ENCODE data around the gene ARTN. TPM values are rescaled to one million over a fixed set of nuclear protein-coding genes. Genes with fewer than 3 reads are reported as not detected.
A peak's percentile ranks its signal among the peaks of the same experiment; 100 is the strongest.

The ARTN gene
- polyA plus RNA-seq, 1 experiment: 0.39 TPM

DNA sequence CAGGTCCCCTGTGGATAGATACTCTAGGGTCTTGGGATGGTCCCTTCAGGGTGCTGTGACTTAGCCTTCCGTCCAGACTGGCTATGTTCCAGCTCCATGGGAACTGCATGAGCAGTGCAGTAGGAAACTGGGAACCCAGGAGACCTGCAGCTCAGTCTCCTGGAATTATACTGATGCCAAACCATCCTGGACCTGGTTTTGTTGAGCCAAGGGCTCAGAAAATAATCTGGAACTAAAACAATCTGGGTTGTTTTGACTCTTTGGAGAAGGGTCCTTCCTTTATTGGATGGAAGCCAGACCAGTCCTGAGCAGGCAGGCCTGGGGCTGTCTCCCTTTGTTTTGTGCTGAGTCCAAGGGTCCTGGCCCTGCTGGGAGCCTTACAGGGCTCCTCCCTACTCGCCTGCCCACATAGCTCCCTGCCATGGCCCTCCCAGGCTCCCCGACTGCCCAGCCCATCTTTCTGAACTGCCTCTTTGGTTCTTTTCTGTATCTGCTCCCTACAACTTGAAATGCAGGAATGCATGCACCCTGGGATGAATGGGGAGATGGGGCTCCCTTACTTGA, 14.4 kb downstream of the ARTN start:
- ChIA-PET POLR2A (no interaction called here), CTCF (interaction anchor here (3.0 to 5.8 kb wide), 3 partner anchors 12 to 183 kb away, joined by 12 to 54 read pairs (median 42); partner anchors contain the start of gene ARTN)
- H3K4me3 ChIP-seq (ENCODE audit: low read depth, low read length): peak overlapping the region; percentile 90
- H3K36me3 ChIP-seq (ENCODE audit: control insufficient read depth, insufficient read depth, low read length): peaks cover 5% of the 10 kb centered on the region
- no peaks in the 10 kb centered on the region for H3K27me3 ChIP-seq (ENCODE audit: control insufficient read depth, insufficient read depth, low read length)
- DNase-seq (ENCODE audit: low read depth): no peak
- TF ChIP-seq, protein P1, sequence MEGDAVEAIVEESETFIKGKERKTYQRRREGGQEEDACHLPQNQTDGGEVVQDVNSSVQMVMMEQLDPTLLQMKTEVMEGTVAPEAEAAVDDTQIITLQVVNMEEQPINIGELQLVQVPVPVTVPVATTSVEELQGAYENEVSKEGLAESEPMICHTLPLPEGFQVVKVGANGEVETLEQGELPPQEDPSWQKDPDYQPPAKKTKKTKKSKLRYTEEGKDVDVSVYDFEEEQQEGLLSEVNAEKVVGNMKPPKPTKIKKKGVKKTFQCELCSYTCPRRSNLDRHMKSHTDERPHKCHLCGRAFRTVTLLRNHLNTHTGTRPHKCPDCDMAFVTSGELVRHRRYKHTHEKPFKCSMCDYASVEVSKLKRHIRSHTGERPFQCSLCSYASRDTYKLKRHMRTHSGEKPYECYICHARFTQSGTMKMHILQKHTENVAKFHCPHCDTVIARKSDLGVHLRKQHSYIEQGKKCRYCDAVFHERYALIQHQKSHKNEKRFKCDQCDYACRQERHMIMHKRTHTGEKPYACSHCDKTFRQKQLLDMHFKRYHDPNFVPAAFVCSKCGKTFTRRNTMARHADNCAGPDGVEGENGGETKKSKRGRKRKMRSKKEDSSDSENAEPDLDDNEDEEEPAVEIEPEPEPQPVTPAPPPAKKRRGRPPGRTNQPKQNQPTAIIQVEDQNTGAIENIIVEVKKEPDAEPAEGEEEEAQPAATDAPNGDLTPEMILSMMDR (IDR thresholded peaks at IDR 0.05; ENCODE audit: insufficient read depth, low read depth, low read length): no peak

GRCh38 chr1:43949678-43950077, 16.1 kb downstream of the ARTN start:
- ChIA-PET POLR2A (no interaction called here), CTCF (interaction anchor here (3.0 kb wide), 1 partner anchor 15 kb away, joined by 12 read pairs; no protein-coding TSS in a partner anchor)
- Histone ChIP-seq H3K27me3 (ENCODE audit: control insufficient read depth, insufficient read depth, low read length) (no peaks in the 10 kb centered on the region), H3K36me3 (ENCODE audit: control insufficient read depth, insufficient read depth, low read length) (peaks cover 5% of the 10 kb centered on the region), H3K4me3 (ENCODE audit: low read depth, low read length) (no peak overlapping the region)
- TF ChIP-seq, protein P1 (IDR thresholded peaks at IDR 0.05; ENCODE audit: insufficient read depth, low read depth, low read length): no peak
- no peak for DNase-seq (ENCODE audit: low read depth)

GRCh38 chr1:43951021-43951985, 17.7 kb downstream of the ARTN start:
- H3K27me3 ChIP-seq (ENCODE audit: control insufficient read depth, insufficient read depth, low read length): no peaks in the 10 kb centered on the region
- H3K4me3 ChIP-seq (ENCODE audit: low read depth, low read length): no peak overlapping the region
- TF ChIP-seq, protein P1 (IDR thresholded peaks at IDR 0.05; ENCODE audit: insufficient read depth, low read depth, low read length): no peak
- ChIA-PET POLR2A (no interaction called here), CTCF (interaction anchor here (1.3 to 3.0 kb wide), 2 partner anchors 17 to 188 kb away, joined by 6 to 12 read pairs; no protein-coding TSS in a partner anchor)
- H3K36me3 ChIP-seq (ENCODE audit: control insufficient read depth, insufficient read depth, low read length): peaks cover 6% of the 10 kb centered on the region
- no peak for DNase-seq (ENCODE audit: low read depth)

DNA sequence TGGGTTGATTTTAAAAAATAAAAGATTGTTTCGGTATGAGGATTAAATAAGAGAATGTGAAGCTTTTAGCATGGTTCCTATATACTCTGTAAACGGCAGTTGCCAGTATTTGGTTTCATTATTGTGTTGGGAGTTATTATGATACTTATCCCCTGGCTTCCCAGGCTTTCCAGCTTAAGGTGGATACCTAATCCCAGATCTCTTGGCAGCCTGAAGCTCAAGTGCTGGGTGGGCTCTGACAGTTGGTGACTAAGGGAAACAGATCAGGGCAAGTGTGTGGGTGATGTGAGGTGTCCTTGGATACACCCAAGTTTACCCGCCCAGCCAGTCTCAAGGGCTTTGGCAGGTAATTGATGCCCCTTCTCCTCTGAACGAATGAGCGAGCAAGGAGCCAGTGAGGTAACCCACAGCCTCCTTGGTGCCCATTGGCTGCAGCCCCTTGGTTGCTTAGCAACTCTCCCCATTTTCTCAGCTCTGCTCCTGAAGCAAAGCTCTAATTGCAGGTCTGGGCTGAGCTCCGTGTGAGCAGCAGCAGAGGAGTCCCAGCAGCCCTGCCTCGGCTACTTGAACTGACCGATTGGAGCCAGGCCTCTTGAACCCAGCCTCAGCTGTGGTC, 19.2 kb downstream of the ARTN start:
- Histone ChIP-seq H3K4me3 (ENCODE audit: low read depth, low read length) (no peak overlapping the region), H3K27me3 (ENCODE audit: control insufficient read depth, insufficient read depth, low read length) (no peaks in the 10 kb centered on the region), H3K36me3 (ENCODE audit: control insufficient read depth, insufficient read depth, low read length) (peaks cover 14% of the 10 kb centered on the region)
- TF ChIP-seq, protein P1 (IDR thresholded peaks at IDR 0.05; ENCODE audit: insufficient read depth, low read depth, low read length): no peak
- ChIA-PET POLR2A (no interaction called here), CTCF (interaction anchor here (1.2 to 1.5 kb wide), 2 partner anchors 18 to 189 kb away, joined by 6 read pairs; no protein-coding TSS in a partner anchor)
- no peak for DNase-seq (ENCODE audit: low read depth)

GRCh38 chr1:43953361-43953760, 19.8 kb downstream of the ARTN start:
- CTCF ChIA-PET: interaction anchor here (1.2 to 1.5 kb wide), 2 partner anchors 19 to 190 kb away, joined by 6 read pairs; no protein-coding TSS in a partner anchor
- Histone ChIP-seq H3K27me3 (ENCODE audit: control insufficient read depth, insufficient read depth, low read length) (no peaks in the 10 kb centered on the region), H3K36me3 (ENCODE audit: control insufficient read depth, insufficient read depth, low read length) (peaks cover 16% of the 10 kb centered on the region), H3K4me3 (ENCODE audit: low read depth, low read length) (no peak overlapping the region)
- no peak for DNase-seq (ENCODE audit: low read depth)
- TF ChIP-seq, protein P1 (IDR thresholded peaks at IDR 0.05; ENCODE audit: insufficient read depth, low read depth, low read length): no peak
- POLR2A ChIA-PET: no interaction called here
